GM10248 (cell line): ENCODE data around the gene CPT1B.

Experiments used
- CTCF ChIA-PET: fragments of 300-600 bp; sonication (Branson Sonifier 250); formaldehyde crosslinking; extraction: SDS; loops from one replicate; lab custom pipeline; 2021; ENCODE audit warnings: antibody characterized with exemption; lab: Yijun Ruan, JAX
- POLR2A ChIA-PET: fragments of 350-650 bp; sonication (Branson Sonifier 250); formaldehyde crosslinking; extraction: SDS; loops from one replicate; lab custom pipeline; 2020; ENCODE audit warnings: antibody characterized with exemption; lab: Yijun Ruan, JAX
- DNase-seq: peaks from one replicate; pipeline ENCODE4 v3.0.0; 2012; ENCODE audit errors: extremely low spot score
- TF ChIP-seq, protein P1 (sequence below): IDR thresholded peaks from 2 replicates; pipeline ENCODE4 v1.5.1; 2012; ENCODE audit warnings: mild to moderate bottlenecking, low read depth; ENCODE audit errors: extremely low read depth, missing control alignments, control extremely low read depth

CPT1B gene

DNA sequence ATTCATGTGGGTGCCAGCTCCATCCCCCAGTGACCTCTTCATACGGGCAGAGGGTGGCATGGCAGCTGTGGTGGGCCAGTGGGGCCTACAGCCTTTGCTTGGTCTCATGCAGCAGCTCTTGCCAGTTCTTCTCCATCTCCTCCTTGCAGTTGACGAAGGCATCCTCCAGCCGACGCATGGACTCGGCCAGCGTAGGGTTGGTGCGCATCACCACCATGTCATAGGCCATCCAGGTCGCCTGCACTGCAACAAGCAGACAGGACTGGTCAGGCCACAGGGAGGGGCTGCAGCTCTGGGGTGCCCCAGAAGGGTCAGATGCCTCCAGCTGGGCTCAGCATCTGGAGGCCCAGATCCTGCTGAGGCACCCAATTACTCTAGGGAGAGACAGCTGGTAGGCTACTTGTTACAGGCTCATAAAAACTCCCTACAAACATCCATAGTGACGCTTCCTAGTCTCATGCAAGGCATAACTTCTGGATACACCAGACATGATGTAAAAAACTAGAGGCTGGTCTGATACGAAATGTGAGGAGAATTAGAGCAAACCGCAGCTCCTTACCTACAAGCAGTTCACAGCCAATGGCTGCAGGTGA, 27.0 kb downstream of the CPT1B start:
- POLR2A ChIA-PET, result no interaction called here

DNA sequence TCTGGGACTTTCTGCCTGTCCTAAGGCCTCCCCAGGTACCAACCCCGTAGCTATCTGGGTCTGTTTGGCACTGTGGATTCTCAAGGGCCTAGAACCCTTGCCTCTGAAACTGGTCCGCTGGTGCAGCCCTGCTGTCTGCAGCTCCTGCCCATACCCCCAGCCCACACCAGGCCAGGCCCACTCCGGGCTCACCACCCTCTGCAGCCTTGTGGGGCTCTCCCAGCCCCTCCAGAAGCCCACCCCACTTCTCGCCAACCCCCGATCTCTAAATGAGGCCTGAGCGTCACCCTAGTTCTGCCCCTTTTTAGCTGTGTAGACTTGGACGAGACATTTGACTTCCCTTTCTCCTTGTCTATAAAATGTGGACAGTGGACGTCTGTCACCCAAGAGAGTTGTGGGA, 27.8 kb downstream of the CPT1B start:
- CTCF ChIA-PET, result interaction anchor here (0.9 to 16.1 kb wide), 4 partner anchors 11 to 23 kb away, joined by 3 to 136 read pairs (median 36); partner anchors contain the start of genes SCO2, SYCE3 and TYMP
- POLR2A ChIA-PET, result interaction anchor here (0.9 kb wide), 1 partner anchor 13 kb away, joined by 3 read pairs; no protein-coding TSS in a partner anchor
- TF ChIP-seq, protein P1, sequence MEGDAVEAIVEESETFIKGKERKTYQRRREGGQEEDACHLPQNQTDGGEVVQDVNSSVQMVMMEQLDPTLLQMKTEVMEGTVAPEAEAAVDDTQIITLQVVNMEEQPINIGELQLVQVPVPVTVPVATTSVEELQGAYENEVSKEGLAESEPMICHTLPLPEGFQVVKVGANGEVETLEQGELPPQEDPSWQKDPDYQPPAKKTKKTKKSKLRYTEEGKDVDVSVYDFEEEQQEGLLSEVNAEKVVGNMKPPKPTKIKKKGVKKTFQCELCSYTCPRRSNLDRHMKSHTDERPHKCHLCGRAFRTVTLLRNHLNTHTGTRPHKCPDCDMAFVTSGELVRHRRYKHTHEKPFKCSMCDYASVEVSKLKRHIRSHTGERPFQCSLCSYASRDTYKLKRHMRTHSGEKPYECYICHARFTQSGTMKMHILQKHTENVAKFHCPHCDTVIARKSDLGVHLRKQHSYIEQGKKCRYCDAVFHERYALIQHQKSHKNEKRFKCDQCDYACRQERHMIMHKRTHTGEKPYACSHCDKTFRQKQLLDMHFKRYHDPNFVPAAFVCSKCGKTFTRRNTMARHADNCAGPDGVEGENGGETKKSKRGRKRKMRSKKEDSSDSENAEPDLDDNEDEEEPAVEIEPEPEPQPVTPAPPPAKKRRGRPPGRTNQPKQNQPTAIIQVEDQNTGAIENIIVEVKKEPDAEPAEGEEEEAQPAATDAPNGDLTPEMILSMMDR, result no peak
- no peak for DNase-seq

More for the DNA sequence above, 27.0 kb downstream of the CPT1B start:
- CTCF ChIA-PET, result interaction anchor here (0.8 to 16.1 kb wide), 5 partner anchors 12 to 70 kb away, joined by 3 to 136 read pairs (median 3); partner anchors contain the start of genes SCO2, SYCE3 and TYMP
- DNase-seq, result no peak
- TF ChIP-seq, protein P1, result no peak

DNA sequence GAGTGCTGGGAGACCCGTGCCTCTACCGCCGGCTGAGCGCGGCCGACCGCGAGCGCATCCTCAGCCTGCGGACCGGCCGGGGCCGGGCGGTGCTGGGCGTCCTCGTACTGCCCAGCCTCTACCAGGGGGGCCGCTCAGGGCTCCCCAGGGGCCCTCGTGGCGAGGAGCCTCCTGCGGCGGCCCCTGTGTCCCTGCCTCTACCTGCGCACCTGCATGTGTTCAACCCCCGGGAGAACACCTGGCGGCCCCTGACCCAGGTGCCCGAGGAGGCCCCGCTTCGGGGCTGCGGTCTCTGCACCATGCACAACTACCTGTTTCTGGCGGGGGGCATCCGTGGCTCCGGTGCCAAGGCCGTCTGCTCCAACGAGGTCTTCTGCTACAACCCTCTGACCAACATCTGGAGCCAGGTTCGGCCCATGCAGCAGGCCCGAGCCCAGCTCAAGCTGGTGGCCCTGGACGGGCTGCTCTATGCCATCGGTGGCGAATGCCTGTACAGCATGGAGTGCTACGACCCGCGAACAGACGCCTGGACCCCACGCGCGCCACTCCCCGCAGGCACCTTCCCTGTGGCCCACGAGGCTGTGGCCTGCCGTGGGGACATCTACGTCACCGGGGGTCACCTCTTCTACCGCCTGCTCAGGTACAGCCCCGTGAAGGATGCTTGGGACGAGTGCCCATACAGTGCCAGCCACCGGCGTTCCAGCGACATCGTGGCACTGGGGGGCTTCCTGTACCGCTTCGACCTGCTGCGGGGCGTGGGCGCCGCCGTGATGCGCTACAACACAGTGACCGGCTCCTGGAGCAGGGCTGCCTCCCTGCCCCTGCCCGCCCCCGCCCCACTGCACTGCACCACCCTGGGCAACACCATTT, 29.1 kb downstream of the CPT1B start:
- POLR2A ChIA-PET, result interaction anchor here (0.8 kb wide), 1 partner anchor 14 kb away, joined by 3 read pairs; no protein-coding TSS in a partner anchor
- DNase-seq, result peak; percentile 8
- TF ChIP-seq, protein P1, result no peak
- CTCF ChIA-PET, result interaction anchor here (1.2 to 16.1 kb wide), 6 partner anchors 8 to 71 kb away, joined by 7 to 136 read pairs (median 9); partner anchors contain the start of genes SCO2, SYCE3 and TYMP

DNA sequence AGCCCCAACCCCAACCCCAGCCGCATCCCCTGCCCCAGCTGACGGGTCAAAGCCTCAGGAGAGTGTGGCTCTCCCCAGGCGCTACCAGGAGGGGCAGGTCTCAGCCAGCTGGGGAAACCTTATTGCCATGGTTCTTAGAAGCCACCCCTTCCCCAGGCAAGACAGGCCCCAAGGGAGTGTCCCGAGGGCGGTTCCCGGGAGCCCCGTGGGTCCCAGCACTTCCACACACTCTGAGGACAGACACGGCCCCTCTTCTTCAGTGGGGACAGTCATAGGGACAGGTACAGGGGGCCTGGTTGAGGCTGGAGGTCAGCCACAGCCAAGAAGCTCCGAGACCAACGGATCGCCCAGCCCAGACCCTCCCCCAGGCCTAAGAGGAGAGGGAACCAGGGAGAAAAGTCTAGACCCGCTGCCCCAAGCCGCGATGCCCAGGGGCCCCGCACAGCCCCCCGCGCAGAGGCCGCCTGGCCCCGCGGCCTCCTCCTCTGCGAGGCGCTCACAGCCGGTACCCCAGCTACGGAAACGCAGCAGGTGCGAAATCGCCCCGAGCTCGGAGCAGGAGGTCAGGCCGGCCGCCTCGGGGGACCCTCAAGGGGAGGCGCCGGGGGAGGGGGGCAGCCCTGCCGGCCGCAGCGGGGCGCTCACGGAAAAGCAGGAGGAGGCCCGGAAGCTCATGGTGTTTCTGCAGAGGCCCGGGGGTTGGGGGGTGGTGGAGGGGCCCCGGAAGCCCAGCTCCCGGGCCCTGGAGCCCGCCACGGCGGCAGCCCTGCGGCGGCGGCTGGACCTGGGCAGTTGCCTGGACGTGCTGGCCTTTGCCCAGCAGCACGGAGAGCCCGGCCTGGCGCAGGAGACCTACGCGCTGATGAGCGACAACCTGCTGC, 29.9 kb downstream of the CPT1B start:
- ChIA-PET CTCF (interaction anchor here (1.2 to 16.1 kb wide), 7 partner anchors 9 to 72 kb away, joined by 4 to 136 read pairs (median 7); partner anchors contain the start of genes SCO2, SYCE3 and TYMP), POLR2A (interaction anchor here (0.8 kb wide), 1 partner anchor 15 kb away, joined by 3 read pairs; no protein-coding TSS in a partner anchor)
- TF ChIP-seq, protein P1, result peak; percentile 9
- peak; percentile 76 for DNase-seq

DNA sequence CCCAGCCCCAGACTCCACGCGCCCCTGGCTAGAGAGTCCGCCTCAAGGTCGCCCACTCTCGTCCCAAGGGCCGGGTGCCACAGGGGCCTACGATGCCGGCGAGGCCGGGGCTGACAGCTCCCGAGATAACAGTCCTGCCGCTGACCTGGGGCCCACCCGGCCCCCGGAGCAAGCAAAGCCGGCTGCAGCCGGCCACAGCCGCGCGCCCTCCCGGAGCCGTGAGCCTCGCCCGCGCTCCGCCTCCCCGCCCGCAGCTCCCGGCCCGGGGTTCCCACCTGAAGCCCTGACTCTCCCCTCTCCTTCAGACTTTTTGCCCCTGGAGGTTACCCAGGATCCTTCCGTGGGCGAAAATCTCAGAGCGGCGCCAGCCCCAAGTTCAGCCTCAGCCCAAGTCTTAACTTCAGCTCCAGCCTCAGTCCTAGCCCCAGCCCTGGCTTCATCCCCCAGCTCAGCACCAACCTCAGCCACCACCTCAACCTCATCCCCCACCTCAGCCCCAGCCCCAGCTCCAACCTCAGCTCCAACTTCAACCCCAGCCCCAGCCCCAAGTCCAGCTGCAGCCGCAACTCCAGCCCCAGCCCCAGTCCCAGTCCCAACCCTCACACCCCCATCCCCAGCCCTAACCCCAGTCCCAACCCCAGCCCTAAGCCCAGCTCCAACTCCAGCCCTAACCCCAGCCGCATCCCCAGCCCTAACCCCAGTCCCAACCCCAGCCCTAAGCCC, 30.8 kb downstream of the CPT1B start:
- ChIA-PET CTCF (interaction anchor here (1.2 to 16.1 kb wide), 6 partner anchors 10 to 73 kb away, joined by 4 to 136 read pairs (median 9); partner anchors contain the start of genes SCO2, SYCE3 and TYMP), POLR2A (interaction anchor here (0.5 kb wide), 1 partner anchor 71 kb away, joined by 3 read pairs; no protein-coding TSS in a partner anchor)
- TF ChIP-seq, protein P1, result no peak
- DNase-seq, result peak; percentile 28
